GM19372 (cell line): ENCODE data around the gene SMIM5.

ENCODE experiments used
- ATAC-seq: cut with Tn5 transposase; IDR thresholded peaks from one replicate; pipeline ENCODE4 v1.9.1; 2021; ENCODE audit warnings: mild to moderate bottlenecking, low read depth, moderate library complexity; ENCODE audit not compliant: unreplicated experiment

SMIM5 gene

GRCh38 chr17:75638893-75639292 lies 5.7 kb downstream of the SMIM5 start:
- no peak for ATAC-seq

- no peak for ATAC-seq
These were observed 6.1 kb downstream of the SMIM5 start for GRCh38 chr17:75639327-75639726.

- no peak for ATAC-seq
These were observed 6.7 kb downstream of the SMIM5 start for GRCh38 chr17:75639771-75640555.

- ATAC-seq: no peak
These were observed 7.4 kb downstream of the SMIM5 start for GRCh38 chr17:75640556-75641119.

- no peak for ATAC-seq
These were observed 8.1 kb downstream of the SMIM5 start for GRCh38 chr17:75641343-75641742.

GRCh38 chr17:75642182-75642783 lies 9.0 kb downstream of the SMIM5 start:
- ATAC-seq: no peak

- ATAC-seq: no peak
These were observed 9.8 kb downstream of the SMIM5 start for GRCh38 chr17:75642784-75643642.

- no peak for ATAC-seq
These were observed 10.4 kb downstream of the SMIM5 start for GRCh38 chr17:75643643-75644017.

GRCh38 chr17:75645501-75645888 lies 12.3 kb downstream of the SMIM5 start:
- no peak for ATAC-seq

- ATAC-seq: peak; percentile 75
These were observed 12.8 kb downstream of the SMIM5 start for GRCh38 chr17:75645889-75646637.

GRCh38 chr17:75646638-75646992 lies 13.4 kb downstream of the SMIM5 start:
- ATAC-seq: no peak

- ATAC-seq: no peak
These were observed 13.8 kb downstream of the SMIM5 start for GRCh38 chr17:75647061-75647460.

- ATAC-seq: no peak
These were observed 14.7 kb downstream of the SMIM5 start for GRCh38 chr17:75647921-75648320.

GRCh38 chr17:75649687-75650086 lies 16.5 kb downstream of the SMIM5 start:
- no peak for ATAC-seq

GRCh38 chr17:75650874-75651273 lies 17.6 kb downstream of the SMIM5 start:
- ATAC-seq: no peak

GRCh38 chr17:75652341-75652740 lies 19.1 kb downstream of the SMIM5 start:
- no peak for ATAC-seq

GRCh38 chr17:75652934-75653549 lies 19.8 kb downstream of the SMIM5 start:
- ATAC-seq: no peak

- no peak for ATAC-seq
These were observed 20.9 kb downstream of the SMIM5 start for GRCh38 chr17:75654176-75654575.

GRCh38 chr17:75658237-75658636 lies 25.0 kb downstream of the SMIM5 start:
- no peak for ATAC-seq

GRCh38 chr17:75661531-75661930 lies 28.3 kb downstream of the SMIM5 start:
- no peak for ATAC-seq
